Stimulated activated CD8-positive, alpha-beta memory T cell treated with anti-CD3 and anti-CD28 coated beads, Interleukin-2, amount 100 ng/mL, for 48 hours (primary cell): ENCODE results near the gene ADGRD1.
A peak's percentile ranks its signal among the peaks of the same experiment; 100 is the strongest.
"Not testable (repeated sequence)": the region's sequence is repeated elsewhere in the genome, so short reads cannot be mapped to it uniquely, and the experiment has no call there.

Source experiments
- DNase-seq, 2 donors: peaks; one replicate each; pipeline ENCODE4 v3.0.0-alpha.2; 2020; ENCODE audit warnings: low read depth in 2 of 2

Gene ADGRD1

GRCh38 chr12:131055596-131056233 lies 102.0 kb downstream of the ADGRD1 start:
- DNase-seq: no peak

- DNase-seq: no peak
These were observed 102.9 kb downstream of the ADGRD1 start for GRCh38 chr12:131056626-131057025.

- DNase-seq: no peak
These were observed 103.6 kb downstream of the ADGRD1 start for GRCh38 chr12:131057211-131057721.

GRCh38 chr12:131057722-131058515 lies 104.2 kb downstream of the ADGRD1 start:
- DNase-seq: no peak

GRCh38 chr12:131058700-131059099 lies 105.0 kb downstream of the ADGRD1 start:
- DNase-seq: no peak

GRCh38 chr12:131060011-131060703 lies 106.5 kb downstream of the ADGRD1 start:
- no peak for DNase-seq

- DNase-seq: peak in 1 of 2 donors; percentile 3
These were observed 107.5 kb downstream of the ADGRD1 start for GRCh38 chr12:131061041-131061806.

GRCh38 chr12:131063413-131063812 lies 109.7 kb downstream of the ADGRD1 start:
- DNase-seq: no peak

- DNase-seq: no peak
These were observed 110.3 kb downstream of the ADGRD1 start for GRCh38 chr12:131063960-131064359.

- DNase-seq: no peak
These were observed 111.6 kb downstream of the ADGRD1 start for GRCh38 chr12:131065279-131065678.

GRCh38 chr12:131065801-131066200 lies 112.1 kb downstream of the ADGRD1 start:
- no peak for DNase-seq

GRCh38 chr12:131066207-131066885 lies 112.6 kb downstream of the ADGRD1 start:
- DNase-seq: no peak

GRCh38 chr12:131066886-131067490 lies 113.3 kb downstream of the ADGRD1 start:
- no peak for DNase-seq

- DNase-seq: no peak
These were observed 114.5 kb downstream of the ADGRD1 start for GRCh38 chr12:131067981-131068851.

- not testable (repeated sequence) for DNase-seq
These were observed 115.4 kb downstream of the ADGRD1 start for GRCh38 chr12:131068926-131069720.

GRCh38 chr12:131070136-131070535 lies 116.4 kb downstream of the ADGRD1 start:
- DNase-seq: not testable (repeated sequence)

GRCh38 chr12:131070668-131071067 lies 117.0 kb downstream of the ADGRD1 start:
- DNase-seq: not testable (repeated sequence)

- not testable (repeated sequence) for DNase-seq
These were observed 117.6 kb downstream of the ADGRD1 start for GRCh38 chr12:131071234-131071820.
